Neural cell (in vitro differentiated cells): Measurements from ENCODE around the gene P3H3.

Experiments
- CTCF ChIP-seq: fragments of 450-650 bp; IDR thresholded peaks from 2 replicates; pipeline ENCODE4 v1.5.1; 2014; ENCODE audit warnings: antibody characterized with exemption, mild to moderate bottlenecking, moderate library complexity; ENCODE audit not compliant: poor library complexity, severe bottlenecking
- EP300 ChIP-seq: fragments of 450-650 bp; conservative IDR thresholded peaks from 2 replicates; pipeline ENCODE4 v1.6.1; 2014; ENCODE audit warnings: antibody characterized with exemption, mild to moderate bottlenecking, moderate library complexity; ENCODE audit not compliant: poor library complexity, severe bottlenecking
- MXI1 ChIP-seq: fragments of 450-650 bp; conservative IDR thresholded peaks from 2 replicates; pipeline ENCODE4 v1.6.1; 2014; ENCODE audit warnings: antibody characterized with exemption, mild to moderate bottlenecking; ENCODE audit not compliant: poor library complexity, severe bottlenecking
- POLR2AphosphoS5 ChIP-seq: IDR thresholded peaks from 2 replicates; pipeline ENCODE4 v1.6.1; 2012
- RAD21 ChIP-seq: fragments of 450-650 bp; conservative IDR thresholded peaks from 2 replicates; pipeline ENCODE4 v1.6.1; 2014; ENCODE audit warnings: antibody characterized with exemption, mild to moderate bottlenecking, moderate library complexity
- REST ChIP-seq: IDR thresholded peaks from 2 replicates; pipeline ENCODE4 v1.6.1; 2012; ENCODE audit warnings: borderline replicate concordance
- SMC3 ChIP-seq: fragments of 450-650 bp; conservative IDR thresholded peaks from 2 replicates; pipeline ENCODE4 v1.6.1; 2014; ENCODE audit warnings: antibody characterized with exemption, mild to moderate bottlenecking, moderate library complexity; ENCODE audit not compliant: poor library complexity

- TF ChIP-seq CTCF (no peak), RAD21 (no peak), POLR2AphosphoS5 (no peak), EP300 (no peak), SMC3 (no peak), REST (no peak), MXI1 (no peak)
These were observed 33.1 kb upstream of the P3H3 start for GRCh38 chr12:6795088-6795487.
